Stimulated activated CD4-positive, alpha-beta T cell treated with anti-CD3 and anti-CD28 coated beads, Interleukin-15, amount 100 ng/mL, for 1 hour (primary cell): Measurements from ENCODE around the gene NID1.
"Not testable (repeated sequence)": the region's sequence is repeated elsewhere in the genome, so short reads cannot be mapped to it uniquely, and the experiment has no call there.

ENCODE experiments used
- DNase-seq, 2 donors: peaks; one replicate each; pipeline ENCODE4 v3.0.0-alpha.2; 2020; ENCODE audit warnings: low read depth in 1 of 2, low spot score in 1 of 2

NID1 gene

GRCh38 chr1:235941876-235942624 lies 122.8 kb downstream of the NID1 start:
- DNase-seq: no peak

GRCh38 chr1:235940285-235940684 lies 124.6 kb downstream of the NID1 start:
- no peak for DNase-seq

GRCh38 chr1:235939480-235939775 lies 125.5 kb downstream of the NID1 start:
- no peak for DNase-seq

DNA sequence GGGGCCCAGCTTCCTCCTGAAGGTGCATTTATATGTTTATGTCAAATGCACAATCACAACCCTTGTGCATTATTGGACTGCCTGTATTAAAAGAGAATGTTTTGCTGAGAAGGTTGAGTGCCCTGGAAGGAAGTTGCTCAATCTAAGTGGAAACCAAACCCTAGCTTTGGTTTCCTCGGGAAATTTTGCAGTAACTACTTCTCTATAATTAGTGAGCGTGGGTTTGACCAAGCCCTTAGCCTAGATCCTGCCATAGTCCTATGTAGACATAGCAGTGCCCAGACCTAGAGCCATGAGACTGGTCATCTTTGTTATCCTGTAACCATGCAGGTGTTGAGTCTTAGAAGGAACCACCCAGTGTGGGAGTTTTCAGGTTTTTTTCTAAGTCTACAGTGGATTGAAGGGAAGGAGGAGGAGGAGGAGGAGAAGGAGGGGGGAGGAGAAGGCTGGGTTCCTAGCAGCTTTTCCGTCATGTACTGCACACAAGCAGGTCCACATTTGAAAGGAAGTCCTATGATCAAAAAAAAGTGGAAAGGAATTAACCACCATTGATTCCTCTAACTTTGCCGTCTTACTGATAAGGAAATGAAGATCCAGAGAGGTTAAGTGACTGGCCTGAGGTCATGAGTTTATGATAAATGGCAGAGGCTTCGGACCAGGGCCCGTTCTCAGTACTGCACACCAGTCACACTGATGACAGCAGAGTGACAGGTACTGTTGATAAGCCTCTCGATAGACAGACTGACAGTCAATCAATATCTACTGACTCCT lies 126.0 kb downstream of the NID1 start:
- DNase-seq: no peak

DNA sequence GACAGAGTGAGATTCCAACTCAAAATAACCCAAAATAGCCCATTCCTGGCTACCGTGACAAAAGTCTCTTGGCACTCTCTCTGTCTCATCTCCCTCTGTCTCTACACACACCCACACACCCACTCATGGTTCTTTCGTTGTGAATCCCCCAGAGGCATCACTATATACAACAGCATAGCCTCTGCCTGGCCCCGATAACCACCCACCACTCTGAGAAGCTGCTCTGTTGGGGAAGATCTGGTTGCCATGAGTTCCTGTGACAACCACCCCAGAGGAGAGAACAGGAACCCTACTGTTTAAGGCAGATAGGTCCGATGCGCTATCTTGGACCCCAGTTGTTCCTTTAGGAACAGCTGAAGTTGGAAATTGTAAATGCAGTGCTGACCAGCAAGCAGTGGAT lies 127.8 kb downstream of the NID1 start:
- no peak for DNase-seq

DNA sequence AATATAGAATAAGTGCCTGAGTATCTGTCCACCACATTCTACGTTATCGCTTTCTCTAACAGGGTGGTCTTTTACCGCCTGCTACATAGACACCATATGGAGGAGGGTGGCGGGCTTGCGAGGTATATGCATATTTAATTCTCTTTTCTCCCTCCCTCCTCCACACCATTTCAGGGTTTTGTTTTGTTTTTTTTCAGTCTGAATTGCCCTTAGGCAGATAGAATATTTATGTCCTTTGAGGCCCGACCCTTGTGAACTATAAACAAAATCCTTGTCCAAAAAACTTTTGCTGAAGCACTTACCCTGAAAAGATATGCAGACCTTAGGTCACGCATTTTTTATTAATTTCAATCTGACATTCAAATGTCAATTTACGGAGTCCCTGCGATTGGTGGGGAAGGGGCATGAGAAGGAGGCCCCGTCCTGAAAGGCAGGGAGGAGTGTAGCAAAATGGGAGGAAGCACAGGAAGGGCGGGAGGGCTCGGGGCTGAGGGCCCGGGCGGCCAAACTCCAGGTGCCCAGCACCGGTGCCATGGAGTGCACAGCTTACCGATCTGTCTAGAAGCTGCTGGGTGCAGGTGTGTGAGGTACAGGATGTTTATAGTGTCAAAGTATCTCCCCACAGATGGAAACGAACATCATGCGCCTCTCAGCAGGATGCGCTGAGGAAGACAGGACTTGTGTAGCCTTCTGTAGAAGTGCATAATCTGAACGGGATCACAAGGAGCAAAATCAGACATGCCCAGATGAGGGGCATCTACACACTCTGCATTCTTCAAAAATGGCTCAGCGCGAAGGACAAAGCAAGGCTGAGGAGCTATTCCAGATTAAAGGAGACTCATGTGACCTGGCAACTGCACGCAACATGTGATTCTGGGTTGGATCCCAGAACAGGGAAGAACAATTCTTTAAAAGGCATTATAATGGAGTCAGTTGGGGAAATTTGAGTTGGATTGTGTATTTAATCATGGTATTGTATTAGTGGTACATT lies 129.4 kb downstream of the NID1 start:
- no peak for DNase-seq

DNA sequence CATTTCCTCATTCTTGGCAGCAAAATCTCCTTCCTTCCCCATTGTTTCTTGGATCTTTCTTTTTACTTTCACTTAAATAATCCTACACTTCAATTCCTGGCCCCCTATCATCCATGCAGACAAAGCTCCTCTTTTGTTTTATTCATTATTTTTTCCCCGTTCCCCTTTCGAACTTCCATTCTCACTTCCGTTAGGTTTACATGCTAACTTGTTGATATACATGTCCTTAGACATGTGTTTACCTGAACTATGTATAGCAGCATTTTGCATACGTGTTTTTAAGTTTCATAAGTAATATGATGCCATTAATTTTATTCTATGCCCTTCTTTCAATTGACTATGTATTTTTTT lies 131.1 kb downstream of the NID1 start:
- no peak for DNase-seq

DNA sequence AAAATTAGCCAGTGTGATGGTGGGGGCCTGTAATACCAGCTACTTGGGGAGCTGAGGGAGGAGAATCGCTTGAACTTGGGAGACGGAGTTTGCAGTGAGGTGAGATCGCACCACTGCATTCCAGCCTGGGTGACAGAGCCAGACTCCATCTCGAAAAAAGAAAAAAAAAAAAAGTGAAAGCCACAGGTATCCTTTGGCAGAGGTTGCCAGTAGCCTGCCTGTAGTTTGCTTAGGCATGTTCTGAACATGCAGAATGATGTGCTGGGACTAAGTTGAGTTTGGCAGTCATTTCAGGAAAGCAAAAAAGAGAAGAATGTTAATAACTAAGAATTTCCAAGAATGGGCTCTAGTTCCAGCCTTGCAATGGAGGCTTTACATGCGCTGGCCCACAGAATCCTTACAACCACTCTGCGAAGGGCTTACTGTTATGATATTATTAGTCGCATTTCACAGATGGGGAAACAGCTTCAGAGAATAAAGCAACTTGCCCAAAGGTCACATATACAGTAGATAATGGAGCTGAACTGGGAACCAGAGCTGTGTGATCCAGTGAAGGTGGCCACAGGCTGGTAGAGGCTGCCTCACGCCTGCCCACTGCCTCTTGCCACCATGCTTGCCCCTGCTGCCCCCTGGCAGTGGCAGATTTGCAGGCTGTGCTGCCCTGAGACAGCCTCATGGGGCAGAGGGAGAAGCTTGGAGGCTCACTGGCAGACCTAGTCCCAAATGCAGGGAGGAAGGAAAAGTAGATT lies 131.7 kb downstream of the NID1 start:
- no peak for DNase-seq

GRCh38 chr1:235932090-235932510 lies 132.8 kb downstream of the NID1 start:
- no peak for DNase-seq

- DNase-seq: no peak
Measured at GRCh38 chr1:235931171-235931738, 133.6 kb downstream of the NID1 start.

GRCh38 chr1:235930543-235930942 lies 134.3 kb downstream of the NID1 start:
- no peak for DNase-seq

DNA sequence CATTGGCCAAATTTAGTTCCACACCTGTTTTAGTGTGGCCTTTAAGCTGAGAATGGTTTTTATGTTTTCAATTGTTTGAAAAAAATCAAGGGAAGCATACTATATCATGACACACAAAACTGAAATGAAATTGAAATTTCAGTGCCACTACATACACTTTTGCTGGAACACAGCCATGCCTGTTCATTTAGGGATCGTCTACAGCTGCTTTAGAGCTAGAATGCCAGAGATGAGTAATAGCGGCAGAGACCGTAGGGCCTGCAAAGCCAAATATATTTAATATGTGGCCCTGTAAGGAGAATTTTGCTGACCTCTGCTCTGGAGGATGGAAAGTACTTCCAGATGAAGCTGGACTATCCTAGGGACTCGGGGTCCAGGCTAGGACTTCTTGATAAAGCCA lies 135.7 kb downstream of the NID1 start:
- no peak for DNase-seq

- no peak for DNase-seq
Measured at GRCh38 chr1:235928197-235928596, 136.7 kb downstream of the NID1 start.

- DNase-seq: not testable (repeated sequence)
Measured at GRCh38 chr1:235927551-235927950, 137.3 kb downstream of the NID1 start.
